ENCODE measurements around the gene REPIN1.

Gene REPIN1

DNA sequence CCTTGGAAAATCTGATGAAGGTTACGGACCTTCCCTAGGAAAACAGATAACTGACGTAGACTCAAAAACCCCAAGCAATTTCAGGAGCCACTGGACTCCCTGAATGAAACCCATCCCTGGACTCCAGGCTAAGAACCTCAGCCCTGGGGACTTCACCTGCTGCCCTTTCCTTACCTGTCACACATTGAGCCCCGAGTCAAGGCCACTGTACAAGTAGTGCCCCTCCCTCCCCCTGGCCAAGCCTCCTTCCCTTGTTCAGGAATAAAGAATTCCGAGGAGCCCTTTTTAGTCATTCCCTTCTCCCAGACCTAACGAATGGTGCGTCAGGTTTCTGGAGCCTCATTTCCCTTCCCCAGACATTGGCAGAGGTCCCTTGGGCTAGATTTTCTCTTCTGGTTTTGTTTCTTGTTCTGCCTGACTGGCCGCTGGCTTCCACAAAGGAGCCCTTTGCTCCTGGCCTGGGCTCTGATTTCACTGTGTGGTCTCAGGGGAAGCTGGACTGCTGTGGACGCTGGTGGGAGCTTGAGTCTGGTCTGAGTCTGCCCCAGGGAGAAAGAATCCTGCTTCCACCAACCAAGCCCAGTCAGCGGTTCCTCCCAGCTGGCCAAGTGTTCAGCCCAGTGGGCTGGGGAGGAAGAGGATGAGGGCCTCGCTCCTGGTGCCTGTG lies 42.2 kb downstream of the REPIN1 start:
- TF ChIP-seq, protein P1, sequence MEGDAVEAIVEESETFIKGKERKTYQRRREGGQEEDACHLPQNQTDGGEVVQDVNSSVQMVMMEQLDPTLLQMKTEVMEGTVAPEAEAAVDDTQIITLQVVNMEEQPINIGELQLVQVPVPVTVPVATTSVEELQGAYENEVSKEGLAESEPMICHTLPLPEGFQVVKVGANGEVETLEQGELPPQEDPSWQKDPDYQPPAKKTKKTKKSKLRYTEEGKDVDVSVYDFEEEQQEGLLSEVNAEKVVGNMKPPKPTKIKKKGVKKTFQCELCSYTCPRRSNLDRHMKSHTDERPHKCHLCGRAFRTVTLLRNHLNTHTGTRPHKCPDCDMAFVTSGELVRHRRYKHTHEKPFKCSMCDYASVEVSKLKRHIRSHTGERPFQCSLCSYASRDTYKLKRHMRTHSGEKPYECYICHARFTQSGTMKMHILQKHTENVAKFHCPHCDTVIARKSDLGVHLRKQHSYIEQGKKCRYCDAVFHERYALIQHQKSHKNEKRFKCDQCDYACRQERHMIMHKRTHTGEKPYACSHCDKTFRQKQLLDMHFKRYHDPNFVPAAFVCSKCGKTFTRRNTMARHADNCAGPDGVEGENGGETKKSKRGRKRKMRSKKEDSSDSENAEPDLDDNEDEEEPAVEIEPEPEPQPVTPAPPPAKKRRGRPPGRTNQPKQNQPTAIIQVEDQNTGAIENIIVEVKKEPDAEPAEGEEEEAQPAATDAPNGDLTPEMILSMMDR (conservative IDR thresholded peaks at IDR 0.05), result no peak

DNA sequence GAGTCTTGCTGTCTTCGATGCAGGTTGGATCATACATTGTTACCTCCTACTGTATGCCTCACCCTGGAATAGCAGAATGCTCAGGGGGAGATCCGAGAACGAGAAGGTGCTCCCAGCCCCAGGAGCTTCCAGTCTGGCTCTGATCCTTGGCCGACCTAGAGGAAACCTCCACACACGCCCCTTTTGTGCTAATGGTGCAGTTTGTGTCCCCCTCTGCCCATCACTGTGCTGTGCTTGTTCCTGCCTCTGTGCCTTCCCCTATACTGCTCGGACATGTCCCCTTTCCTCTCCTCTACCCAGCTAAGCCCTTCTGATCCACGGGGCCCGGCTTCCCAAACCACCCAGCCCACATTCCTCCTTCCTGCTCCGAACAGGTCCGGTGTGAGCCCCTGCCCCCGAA lies 43.0 kb downstream of the REPIN1 start:
- no peak overlapping the region for H3K27ac ChIP-seq
- TF ChIP-seq, protein P1 (conservative IDR thresholded peaks at IDR 0.05), result no peak

More for the DNA sequence above, 42.2 kb downstream of the REPIN1 start:
- H3K27ac ChIP-seq, result no peak overlapping the region

DNA sequence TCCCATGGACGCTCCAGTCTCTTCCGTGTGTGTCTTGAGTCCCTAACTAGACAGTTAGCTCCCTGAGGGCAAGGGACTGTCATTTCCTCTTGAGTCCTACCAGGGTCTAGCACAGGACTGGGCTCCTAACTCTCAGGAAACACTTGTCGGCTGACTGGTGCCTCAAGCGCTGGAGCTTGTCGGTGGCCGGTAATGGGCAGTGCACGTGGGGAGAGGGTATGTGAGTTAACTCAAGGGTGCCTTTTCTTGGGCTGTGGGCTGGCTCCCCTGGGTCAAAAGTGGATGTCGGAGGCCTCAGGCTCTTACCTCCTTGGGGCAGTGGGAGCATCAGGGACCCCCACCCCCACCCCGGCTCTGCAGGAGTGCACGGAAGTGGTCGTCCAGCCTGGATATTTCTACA lies 43.4 kb downstream of the REPIN1 start:
- TF ChIP-seq, protein P1 (conservative IDR thresholded peaks at IDR 0.05), result no peak
- H3K27ac ChIP-seq, result no peak overlapping the region

DNA sequence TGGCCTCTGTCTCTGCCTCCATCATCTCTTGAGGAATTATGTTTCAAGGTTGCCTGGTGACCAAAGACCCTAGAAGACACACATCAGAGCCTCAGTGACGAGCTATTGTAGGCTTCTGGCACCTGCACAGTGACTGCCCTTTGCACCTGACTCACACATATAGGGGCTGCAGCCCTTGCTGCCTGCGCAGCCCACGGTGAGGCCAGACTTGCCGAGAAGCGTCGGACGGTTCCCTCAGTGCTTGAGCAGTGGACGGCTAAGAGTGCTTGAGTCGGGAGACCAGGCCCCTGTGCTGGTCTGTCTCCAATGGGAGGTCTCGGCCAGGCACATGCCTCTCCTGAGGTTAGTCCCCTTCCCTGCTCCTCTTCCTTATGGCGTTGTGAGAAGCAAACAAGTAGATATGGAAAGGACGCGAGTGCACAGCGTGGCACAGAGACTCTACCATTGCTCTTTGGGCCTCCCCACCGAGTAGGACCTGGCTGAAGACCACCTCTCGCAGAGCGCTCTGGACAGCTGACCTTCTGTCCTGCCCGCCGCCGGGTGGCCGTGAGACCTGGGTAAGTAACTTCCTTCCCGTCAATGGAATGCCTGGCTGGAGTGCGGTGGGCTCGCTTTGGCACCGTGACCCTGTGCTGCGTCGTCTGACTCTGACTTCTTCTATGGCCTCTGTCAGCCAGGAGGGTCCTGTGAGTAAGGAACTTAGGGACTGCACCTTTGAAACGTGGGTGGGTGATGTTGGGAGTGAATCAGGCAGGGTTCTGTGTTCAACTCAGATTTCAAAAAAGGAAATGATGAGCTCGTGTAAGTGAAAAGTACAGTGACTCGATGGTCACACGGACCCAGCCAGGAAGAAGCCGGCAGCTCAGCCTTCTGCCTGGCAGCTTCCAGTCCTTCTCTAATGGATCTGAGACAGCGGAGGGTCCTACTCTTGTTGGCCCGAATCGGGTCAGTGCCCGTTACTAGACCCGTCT lies 44.2 kb downstream of the REPIN1 start:
- TF ChIP-seq, protein P1 (conservative IDR thresholded peaks at IDR 0.05), result no peak
- H3K27ac ChIP-seq, result no peak overlapping the region

DNA sequence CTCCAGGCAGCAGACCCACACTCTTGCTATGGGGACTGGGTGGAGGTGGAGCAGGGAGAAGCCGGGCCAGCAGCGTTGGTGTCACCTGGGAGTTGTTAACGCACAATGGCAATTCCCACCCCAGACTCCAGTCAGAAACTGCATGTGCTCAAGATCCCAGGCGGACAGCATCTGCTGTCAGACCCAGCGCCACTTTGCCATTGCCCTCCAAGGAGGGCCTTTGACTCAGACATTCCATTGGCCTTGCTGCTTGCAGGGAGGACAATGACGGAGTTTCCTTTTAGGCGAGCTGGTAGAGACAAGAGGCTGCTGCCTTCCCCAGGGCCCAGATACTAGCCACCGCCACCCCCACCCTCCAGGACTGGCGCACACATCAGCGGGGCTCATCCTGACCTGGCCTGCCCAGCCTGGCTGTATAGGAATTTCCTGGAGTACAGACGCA lies 45.0 kb downstream of the REPIN1 start:
- no peak overlapping the region for H3K27ac ChIP-seq
- TF ChIP-seq, protein P1 (conservative IDR thresholded peaks at IDR 0.05), result no peak

DNA sequence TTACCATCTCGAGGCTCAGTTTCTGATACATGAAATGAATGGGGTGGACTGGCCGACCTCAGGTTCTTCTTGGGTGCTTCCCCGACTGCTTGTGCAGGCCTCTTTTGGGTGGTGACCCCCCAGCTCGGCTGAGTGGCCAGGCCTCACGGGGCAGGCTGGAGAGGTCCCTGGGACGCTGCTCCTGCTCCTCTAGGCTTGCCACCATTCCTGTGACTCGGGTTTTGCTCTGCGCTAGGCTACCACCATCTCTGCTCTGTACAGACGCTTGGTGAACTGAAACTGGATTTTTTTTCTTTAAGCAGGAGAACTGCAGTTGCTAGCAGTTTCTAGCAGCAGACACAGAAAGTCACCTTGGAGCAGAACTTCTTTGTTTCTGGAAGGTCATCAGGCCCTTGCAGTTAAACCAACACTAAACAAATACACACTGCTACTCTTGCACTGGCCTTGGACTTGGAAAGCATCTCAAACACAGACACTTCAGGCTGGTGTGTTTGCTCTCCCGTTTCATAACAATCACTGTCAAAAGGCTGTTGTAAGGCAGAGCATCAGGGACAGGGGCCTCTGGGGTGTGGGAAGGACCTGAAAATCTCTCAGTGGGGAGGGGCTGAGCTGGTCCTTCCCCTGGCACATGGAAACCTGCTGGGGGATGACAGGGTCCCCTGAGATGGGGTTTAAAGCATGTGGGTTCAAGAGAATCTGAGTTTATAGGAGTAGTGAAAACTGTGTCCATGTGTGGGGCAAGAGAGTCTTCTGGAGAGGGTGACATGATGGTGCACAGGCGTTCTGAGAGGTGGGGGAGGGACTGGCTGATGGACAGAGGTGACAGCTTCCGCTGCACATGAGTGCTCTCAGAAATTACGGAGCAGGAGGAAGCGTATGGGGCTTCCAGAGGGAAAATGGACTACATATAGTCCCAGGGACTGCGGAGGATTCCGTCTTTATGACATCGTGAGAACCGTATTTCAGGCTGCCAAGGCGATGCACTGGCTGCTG lies 46.8 kb downstream of the REPIN1 start:
- TF ChIP-seq, protein P1 (conservative IDR thresholded peaks at IDR 0.05), result no peak
- H3K27ac ChIP-seq, result peak overlapping the region; percentile 20; the same call in 1 of the 2 replicates

All from VCaP (cell line).